Skeletal muscle cell (primary cell): Measurements from ENCODE around the gene NKX6-2.
"Not testable (repeated sequence)": the region's sequence is repeated elsewhere in the genome, so short reads cannot be mapped to it uniquely, and the experiment has no call there.

Source experiments
- DNase-seq: peaks from one replicate; pipeline ENCODE4 v3.0.0-alpha.2; 2010; ENCODE audit warnings: low read depth
- H3K4me3 ChIP-seq: 2 replicates; pipeline ENCODE4 v1.5.1; 2011; ENCODE audit warnings: low read depth, mild to moderate bottlenecking, control low read depth, low read length, moderate library complexity

The NKX6-2 gene

GRCh38 chr10:132785723-132786475 lies at the start of gene NKX6-2:
NKX6-2 (minus strand) TSS chr10:132786147; CDS start chr10:132785948, 199 bp downstream.
- H3K4me3 ChIP-seq = no peak within 1 kb of the TSS
- no peak for DNase-seq

- DNase-seq = no peak
- no peak overlapping the region for H3K4me3 ChIP-seq
These were observed 49.2 kb upstream of the NKX6-2 start for GRCh38 chr10:132834891-132835847.

GRCh38 chr10:132834311-132834761 lies 48.4 kb upstream of the NKX6-2 start:
- no peak for DNase-seq
- H3K4me3 ChIP-seq = no peak overlapping the region

GRCh38 chr10:132833421-132834111 lies 47.6 kb upstream of the NKX6-2 start:
- DNase-seq = no peak
- no peak overlapping the region for H3K4me3 ChIP-seq

- no peak for DNase-seq
- H3K4me3 ChIP-seq = no peak overlapping the region
These were observed 46.4 kb upstream of the NKX6-2 start for GRCh38 chr10:132832186-132832969.

- DNase-seq = no peak
- no peak overlapping the region for H3K4me3 ChIP-seq
These were observed 43.5 kb upstream of the NKX6-2 start for GRCh38 chr10:132829403-132829802.

GRCh38 chr10:132828681-132829080 lies 42.7 kb upstream of the NKX6-2 start:
- DNase-seq = no peak

GRCh38 chr10:132827861-132828539 lies 42.1 kb upstream of the NKX6-2 start:
- no peak for DNase-seq
- H3K4me3 ChIP-seq = no peak overlapping the region

More at GRCh38 chr10:132828681-132829080, 42.7 kb upstream of the NKX6-2 start:
- no peak overlapping the region for H3K4me3 ChIP-seq

- no peak for DNase-seq
- H3K4me3 ChIP-seq = no peak overlapping the region
These were observed 41.5 kb upstream of the NKX6-2 start for GRCh38 chr10:132827423-132827789.

GRCh38 chr10:132826524-132827422 lies 40.8 kb upstream of the NKX6-2 start:
- no peak overlapping the region for H3K4me3 ChIP-seq
- no peak for DNase-seq

- H3K4me3 ChIP-seq, DNase-seq: not testable (repeated sequence)
These were observed 40.0 kb upstream of the NKX6-2 start for GRCh38 chr10:132825783-132826523.

GRCh38 chr10:132820056-132820455 lies 34.1 kb upstream of the NKX6-2 start:
- DNase-seq = no peak
- no peak overlapping the region for H3K4me3 ChIP-seq

GRCh38 chr10:132817701-132818211 lies 31.8 kb upstream of the NKX6-2 start:
- DNase-seq = no peak
- H3K4me3 ChIP-seq = no peak overlapping the region

GRCh38 chr10:132816718-132817117 lies 30.8 kb upstream of the NKX6-2 start:
- H3K4me3 ChIP-seq = no peak overlapping the region
- DNase-seq = no peak

- no peak for DNase-seq
- H3K4me3 ChIP-seq = no peak overlapping the region
These were observed 29.4 kb upstream of the NKX6-2 start for GRCh38 chr10:132815168-132815857.

GRCh38 chr10:132814469-132814856 lies 28.5 kb upstream of the NKX6-2 start:
- H3K4me3 ChIP-seq = no peak overlapping the region
- no peak for DNase-seq
